ENCODE results near the gene SELENON. TPM values are rescaled to one million over a fixed set of nuclear protein-coding genes. Genes with fewer than 3 reads are reported as not detected.

The SELENON gene
- polyA plus RNA-seq, 2 donors, result 19.2 to 21.4 TPM

DNA sequence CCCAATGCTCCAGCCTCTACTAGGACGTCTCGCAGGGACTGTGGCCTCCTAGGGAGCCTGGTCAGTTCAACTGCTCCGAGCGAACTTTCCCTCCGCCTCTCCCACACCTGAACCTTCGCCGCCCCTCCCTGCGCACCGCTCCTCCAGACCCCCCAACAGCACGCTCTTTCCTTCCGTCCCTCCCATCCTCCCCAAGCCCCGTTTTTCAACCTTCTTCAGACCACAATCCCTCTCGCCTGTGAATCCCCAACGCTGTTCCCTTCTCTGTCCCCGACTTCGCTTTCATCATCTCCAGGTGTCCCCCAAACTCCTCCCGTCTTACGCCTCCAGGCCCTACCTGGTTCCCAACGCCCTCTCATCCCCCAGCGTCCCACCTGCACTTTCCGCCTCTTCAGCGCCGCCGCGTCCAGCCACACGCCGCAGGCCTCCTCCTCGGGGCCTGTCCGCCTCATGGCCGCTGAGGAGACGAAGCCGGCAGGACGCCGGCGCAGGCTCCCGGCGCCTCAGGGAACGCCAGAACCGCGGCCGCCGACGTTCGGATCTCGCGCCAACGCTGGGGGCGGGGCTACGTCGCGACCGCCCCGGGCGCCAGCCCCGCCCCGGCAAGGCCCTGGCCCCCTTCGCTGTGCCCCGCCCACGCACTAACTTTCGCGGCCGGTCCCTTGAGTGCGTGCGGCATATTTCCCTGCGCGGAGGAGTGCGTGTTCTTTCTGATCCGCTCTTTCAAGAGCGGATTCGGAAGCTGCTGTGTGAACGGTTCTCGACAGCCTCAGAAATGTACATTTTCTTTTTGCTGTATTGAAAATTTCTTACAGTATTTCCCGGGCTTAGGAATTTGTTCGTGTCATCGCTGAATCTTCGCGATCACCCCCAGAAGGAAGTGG lies 59.2 kb downstream of the SELENON start, which contains the start of gene AUNIP:
AUNIP (minus strand) TSS at position 552 of the 884 bp plus-strand sequence; CDS start at position 452, 100 bp downstream.
- H3K36me3 ChIP-seq (ENCODE audit: control insufficient read depth in 2 of 2, insufficient read depth in 2 of 2, low read length in 1 of 2), result peaks cover 0 to 8% of the 10 kb centered on the region in 2 donors
- no peaks in the 10 kb centered on the region for H3K27me3 ChIP-seq (ENCODE audit: control insufficient read depth in 1 of 2, insufficient read depth in 2 of 2, low read length in 2 of 2)
- H3K4me1 ChIP-seq (ENCODE audit: control insufficient read depth in 2 of 2, insufficient read depth in 2 of 2, low read length in 1 of 2), result peaks cover 2 to 20% of the 10 kb centered on the region in 2 donors
- H3K9me3 ChIP-seq (ENCODE audit: control insufficient read depth in 2 of 2, insufficient read depth in 1 of 2, low read depth in 1 of 2, low read length in 1 of 2), result no peaks in the 10 kb centered on the region
- peak within 1 kb of the TSS; percentile 49 to 55 for H3K4me3 ChIP-seq (ENCODE audit: low read depth in 1 of 2, low read length in 2 of 2)
- peak within 1 kb of the TSS; percentile 82 to 85 for H3K27ac ChIP-seq (ENCODE audit: low read depth in 2 of 2, low read length in 1 of 2)
- 1 to 2% methylated on average over 77 of the region's 77 CpGs for WGBS, 2 donors

- no peak overlapping the region for H3K27ac ChIP-seq (ENCODE audit: low read depth in 2 of 2, low read length in 1 of 2)
- H3K27me3 ChIP-seq (ENCODE audit: control insufficient read depth in 1 of 2, insufficient read depth in 2 of 2, low read length in 2 of 2), result no peaks in the 10 kb centered on the region
- H3K4me3 ChIP-seq (ENCODE audit: low read depth in 1 of 2, low read length in 2 of 2), result no peak overlapping the region
- peaks cover 0 to 8% of the 10 kb centered on the region in 2 donors for H3K36me3 ChIP-seq (ENCODE audit: control insufficient read depth in 2 of 2, insufficient read depth in 2 of 2, low read length in 1 of 2)
- peaks cover 2 to 20% of the 10 kb centered on the region in 2 donors for H3K4me1 ChIP-seq (ENCODE audit: control insufficient read depth in 2 of 2, insufficient read depth in 2 of 2, low read length in 1 of 2)
- H3K9me3 ChIP-seq (ENCODE audit: control insufficient read depth in 2 of 2, insufficient read depth in 1 of 2, low read depth in 1 of 2, low read length in 1 of 2), result no peaks in the 10 kb centered on the region
- 73 to 85% methylated on average over 16 of the region's 16 CpGs for WGBS, 2 donors
Observed at GRCh38 chr1:25861316-25862286, 61.6 kb downstream of the SELENON start.

DNA sequence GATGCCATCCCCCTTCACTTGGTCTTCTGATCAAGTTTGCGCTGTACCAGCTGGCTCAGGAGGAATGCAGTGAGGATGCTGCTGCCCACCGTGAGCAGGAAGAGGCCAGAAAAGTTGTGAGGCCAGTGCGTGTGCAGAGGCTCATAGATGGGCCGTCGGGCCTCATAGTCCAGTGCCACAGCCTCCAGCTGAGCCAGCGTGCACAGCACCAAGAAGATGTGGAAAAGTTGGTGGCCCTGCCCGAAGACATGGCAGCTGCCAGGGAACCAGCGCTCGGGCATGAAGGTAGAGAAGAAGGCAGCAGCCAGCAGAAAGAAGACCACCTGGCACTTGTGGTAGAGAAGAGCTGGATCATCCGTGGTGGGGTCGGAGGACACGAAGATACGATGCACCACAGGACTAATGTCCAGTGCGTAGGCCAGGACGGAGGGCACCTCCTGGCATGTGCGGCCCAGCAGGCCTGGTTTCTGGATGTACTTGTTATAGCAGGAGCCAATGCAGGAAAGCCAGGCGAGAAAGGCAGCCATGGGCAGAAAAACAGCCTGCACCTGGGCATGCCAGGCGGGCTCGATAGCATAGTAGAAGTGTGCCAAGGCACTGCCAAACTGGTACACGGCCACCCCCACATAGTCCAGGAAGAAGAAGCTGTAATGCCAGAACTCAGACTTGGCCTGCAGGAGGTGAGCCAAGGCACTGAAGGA lies 62.9 kb downstream of the SELENON start:
- H3K27me3 ChIP-seq (ENCODE audit: control insufficient read depth in 1 of 2, insufficient read depth in 2 of 2, low read length in 2 of 2), result no peaks in the 10 kb centered on the region
- no peak overlapping the region for H3K4me3 ChIP-seq (ENCODE audit: low read depth in 1 of 2, low read length in 2 of 2)
- WGBS, 2 donors, result 73 to 79% methylated on average over 20 of the region's 20 CpGs
- peaks cover 0 to 8% of the 10 kb centered on the region in 2 donors for H3K36me3 ChIP-seq (ENCODE audit: control insufficient read depth in 2 of 2, insufficient read depth in 2 of 2, low read length in 1 of 2)
- H3K27ac ChIP-seq (ENCODE audit: low read depth in 2 of 2, low read length in 1 of 2), result peak overlapping the region in 1 of 2 donors; percentile 45
- H3K4me1 ChIP-seq (ENCODE audit: control insufficient read depth in 2 of 2, insufficient read depth in 2 of 2, low read length in 1 of 2), result peaks cover 2 to 26% of the 10 kb centered on the region in 2 donors
- no peaks in the 10 kb centered on the region for H3K9me3 ChIP-seq (ENCODE audit: control insufficient read depth in 2 of 2, insufficient read depth in 1 of 2, low read depth in 1 of 2, low read length in 1 of 2)

DNA sequence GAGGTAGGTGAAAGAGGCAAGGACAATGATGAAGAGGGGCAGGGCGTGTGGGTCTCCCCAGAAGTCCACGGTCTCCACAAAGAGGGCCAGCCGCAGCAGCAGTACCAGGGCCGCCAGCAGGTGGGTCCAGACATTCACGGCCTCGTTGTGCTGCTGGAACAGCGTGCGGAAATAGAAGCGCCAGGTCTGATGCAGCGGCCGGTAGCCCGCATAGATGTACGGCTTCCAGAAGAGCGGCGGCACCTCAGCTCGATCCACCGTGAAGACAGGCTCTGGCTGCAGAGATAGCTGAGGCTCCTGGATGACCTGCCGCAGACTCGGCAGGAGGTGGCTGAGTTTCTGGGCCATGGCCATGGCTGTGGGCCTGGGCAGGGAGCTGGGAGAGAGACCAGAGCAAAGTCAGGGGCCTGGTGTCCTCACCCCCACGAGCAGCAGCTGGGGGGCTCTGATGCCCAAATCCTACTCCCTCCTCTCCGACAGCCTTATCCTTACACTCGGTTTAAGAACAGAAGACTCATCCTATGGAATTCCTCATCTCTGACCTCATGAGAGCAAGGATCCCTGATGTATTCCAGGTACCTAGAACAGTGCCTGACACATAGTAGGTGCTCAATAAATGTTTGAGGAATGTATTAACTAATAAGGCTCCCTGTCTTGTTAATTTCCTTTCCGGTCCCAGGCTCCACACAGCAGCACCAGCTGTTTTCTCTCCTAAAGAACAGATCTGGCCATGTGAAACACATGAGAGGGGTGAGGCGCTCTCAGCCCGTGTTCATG lies 63.7 kb downstream of the SELENON start:
- Histone ChIP-seq H3K36me3 (ENCODE audit: control insufficient read depth in 2 of 2, insufficient read depth in 2 of 2, low read length in 1 of 2) (peaks cover 0 to 8% of the 10 kb centered on the region in 2 donors), H3K27ac (ENCODE audit: low read depth in 2 of 2, low read length in 1 of 2) (peak overlapping the region; percentile 45 to 46), H3K4me3 (ENCODE audit: low read depth in 1 of 2, low read length in 2 of 2) (no peak overlapping the region), H3K27me3 (ENCODE audit: control insufficient read depth in 1 of 2, insufficient read depth in 2 of 2, low read length in 2 of 2) (no peaks in the 10 kb centered on the region), H3K9me3 (ENCODE audit: control insufficient read depth in 2 of 2, insufficient read depth in 1 of 2, low read depth in 1 of 2, low read length in 1 of 2) (no peaks in the 10 kb centered on the region), H3K4me1 (ENCODE audit: control insufficient read depth in 2 of 2, insufficient read depth in 2 of 2, low read length in 1 of 2) (peaks cover 2 to 27% of the 10 kb centered on the region in 2 donors)
- WGBS, 2 donors, result 67 to 71% methylated on average over 25 of the region's 25 CpGs

DNA sequence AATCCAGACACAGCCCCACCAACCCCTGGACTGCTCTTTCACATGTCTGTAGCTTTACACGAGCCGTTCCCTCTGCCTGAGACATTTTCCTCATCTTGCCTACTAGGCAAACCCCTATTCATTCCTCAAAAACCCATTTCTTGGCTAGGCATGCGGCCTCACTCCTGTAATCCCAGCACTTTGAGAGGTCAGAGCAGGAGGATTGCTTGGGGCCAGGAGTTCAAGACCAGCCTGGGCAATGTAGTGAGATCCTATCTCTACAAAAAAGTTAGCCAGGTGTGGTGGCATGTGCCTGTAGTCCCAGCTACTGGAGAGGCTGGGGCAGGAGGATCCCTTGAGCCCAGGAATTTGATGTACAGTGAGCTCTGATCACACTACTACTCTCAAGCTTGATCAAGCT lies 64.4 kb downstream of the SELENON start:
- whole genome bisulfite sequencing, 2 donors, result 91 to 94% methylated on average over 3 of the region's 3 CpGs
- peaks cover 0 to 22% of the 10 kb centered on the region in 2 donors for H3K4me1 ChIP-seq (ENCODE audit: control insufficient read depth in 2 of 2, insufficient read depth in 2 of 2, low read length in 1 of 2)

GRCh38 chr1:25866288-25866687 lies 66.3 kb downstream of the SELENON start:
- 67 to 75% methylated on average over 1 of the region's 1 CpG for WGBS, 2 donors
- H3K36me3 ChIP-seq (ENCODE audit: control insufficient read depth in 2 of 2, insufficient read depth in 2 of 2, low read length in 1 of 2), result peaks cover 0 to 11% of the 10 kb centered on the region in 2 donors
- H3K27me3 ChIP-seq (ENCODE audit: control insufficient read depth in 1 of 2, insufficient read depth in 2 of 2, low read length in 2 of 2), result no peaks in the 10 kb centered on the region
- peaks cover 2 to 26% of the 10 kb centered on the region in 2 donors for H3K4me1 ChIP-seq (ENCODE audit: control insufficient read depth in 2 of 2, insufficient read depth in 2 of 2, low read length in 1 of 2)
- no peak overlapping the region for H3K27ac ChIP-seq (ENCODE audit: low read depth in 2 of 2, low read length in 1 of 2)
- no peak overlapping the region for H3K4me3 ChIP-seq (ENCODE audit: low read depth in 1 of 2, low read length in 2 of 2)
- H3K9me3 ChIP-seq (ENCODE audit: control insufficient read depth in 2 of 2, insufficient read depth in 1 of 2, low read depth in 1 of 2, low read length in 1 of 2), result no peaks in the 10 kb centered on the region

More for the DNA sequence above, 64.4 kb downstream of the SELENON start:
- H3K27me3 ChIP-seq (ENCODE audit: control insufficient read depth in 1 of 2, insufficient read depth in 2 of 2, low read length in 2 of 2), result no peaks in the 10 kb centered on the region
- H3K27ac ChIP-seq (ENCODE audit: low read depth in 2 of 2, low read length in 1 of 2), result no peak overlapping the region
- no peak overlapping the region for H3K4me3 ChIP-seq (ENCODE audit: low read depth in 1 of 2, low read length in 2 of 2)
- H3K9me3 ChIP-seq (ENCODE audit: control insufficient read depth in 2 of 2, insufficient read depth in 1 of 2, low read depth in 1 of 2, low read length in 1 of 2), result no peaks in the 10 kb centered on the region
- peaks cover 0 to 8% of the 10 kb centered on the region in 2 donors for H3K36me3 ChIP-seq (ENCODE audit: control insufficient read depth in 2 of 2, insufficient read depth in 2 of 2, low read length in 1 of 2)

DNA sequence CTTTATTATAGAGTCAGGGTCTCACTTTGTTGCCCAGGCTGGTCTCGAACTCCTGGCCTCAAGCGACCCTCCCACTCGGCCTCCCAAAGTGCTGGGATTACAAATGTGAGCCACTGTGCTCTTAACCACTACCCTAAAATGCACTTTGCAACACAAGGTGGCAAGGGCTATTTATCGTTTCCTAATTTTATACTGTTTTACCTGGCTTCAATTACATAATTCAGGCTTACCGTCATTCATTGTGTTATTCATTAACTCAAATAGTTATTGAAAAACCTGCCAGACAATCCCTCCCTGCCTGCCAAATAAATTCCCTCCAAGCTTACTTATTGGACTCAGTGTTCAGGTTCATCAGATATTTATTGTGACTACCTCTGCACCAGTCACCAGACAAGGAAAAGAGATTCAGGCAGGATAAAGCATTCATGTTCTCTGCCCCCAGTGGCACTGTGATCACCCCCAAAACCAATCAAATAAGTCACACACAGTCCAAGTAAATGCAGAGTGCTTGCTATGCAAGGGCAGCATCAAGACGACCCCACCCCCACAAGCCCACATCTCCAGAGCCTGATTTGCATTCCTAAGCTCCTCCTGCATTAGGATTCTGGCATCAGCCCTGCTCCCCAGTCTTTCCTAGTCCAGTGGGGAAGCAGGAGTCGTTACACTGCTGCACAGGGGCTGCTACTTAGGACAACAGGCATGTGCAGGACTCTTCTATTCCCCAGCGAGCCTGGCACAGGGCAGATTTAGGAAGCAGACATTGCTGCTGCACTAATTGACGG lies 67.4 kb downstream of the SELENON start:
- H3K4me1 ChIP-seq (ENCODE audit: control insufficient read depth in 2 of 2, insufficient read depth in 2 of 2, low read length in 1 of 2), result peaks cover 6 to 31% of the 10 kb centered on the region in 2 donors
- peaks cover 0 to 11% of the 10 kb centered on the region in 2 donors for H3K36me3 ChIP-seq (ENCODE audit: control insufficient read depth in 2 of 2, insufficient read depth in 2 of 2, low read length in 1 of 2)
- no peaks in the 10 kb centered on the region for H3K9me3 ChIP-seq (ENCODE audit: control insufficient read depth in 2 of 2, insufficient read depth in 1 of 2, low read depth in 1 of 2, low read length in 1 of 2)
- H3K27me3 ChIP-seq (ENCODE audit: control insufficient read depth in 1 of 2, insufficient read depth in 2 of 2, low read length in 2 of 2), result no peaks in the 10 kb centered on the region
- H3K4me3 ChIP-seq (ENCODE audit: low read depth in 1 of 2, low read length in 2 of 2), result no peak overlapping the region
- 53 to 57% methylated on average over 9 of the region's 9 CpGs for WGBS, 2 donors
- peak overlapping the region; percentile 32 to 56 for H3K27ac ChIP-seq (ENCODE audit: low read depth in 2 of 2, low read length in 1 of 2)
